NCI-H2196 treated with DMSO at 0.1 percent for 48 hours (cell line): ENCODE results near the gene SLC13A3.
"Not testable (repeated sequence)": the region's sequence is repeated elsewhere in the genome, so short reads cannot be mapped to it uniquely, and the experiment has no call there.

Source experiments
- DNase-seq: peaks from one replicate; lab custom pipeline; 2025; ENCODE audit not compliant: unreplicated experiment; lab: John Stamatoyannopoulos, UW

The SLC13A3 gene

DNA sequence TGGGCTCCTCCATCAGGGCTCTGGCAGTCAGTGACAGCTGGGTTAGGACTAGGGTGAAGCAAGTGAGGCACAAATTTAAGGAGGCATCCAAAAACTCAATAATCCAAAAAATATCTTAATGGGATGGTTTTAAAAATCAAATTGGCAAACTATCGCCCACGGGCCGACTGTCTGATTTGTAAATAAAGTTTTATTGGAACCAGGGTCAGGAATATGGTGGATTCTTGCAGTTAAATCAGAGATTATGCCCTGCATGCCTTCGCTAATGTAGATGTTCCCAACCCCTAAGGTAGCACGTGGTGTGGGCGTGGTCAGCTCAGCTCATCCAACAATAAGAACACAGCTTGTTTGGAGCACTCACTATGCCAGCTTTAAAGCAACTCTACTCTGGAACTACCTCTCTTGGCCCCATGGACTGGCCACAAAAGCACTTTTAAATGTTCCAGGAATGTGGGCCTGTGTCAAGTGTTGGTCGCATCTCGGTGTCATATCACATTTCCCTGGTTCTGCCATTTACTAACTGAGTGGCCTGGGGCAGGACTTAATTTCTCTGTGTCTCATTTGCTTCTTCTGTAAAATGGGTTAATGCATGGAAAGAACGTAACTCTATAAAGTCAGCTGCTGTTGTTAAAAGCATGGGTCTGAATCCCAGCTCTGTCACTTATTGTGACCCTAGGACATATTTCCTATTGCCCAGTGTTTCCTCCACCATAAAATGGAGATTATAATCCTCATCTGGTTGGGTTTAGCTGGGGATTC is 31.0 kb upstream of the SLC13A3 start:
- DNase-seq: no peak

DNA sequence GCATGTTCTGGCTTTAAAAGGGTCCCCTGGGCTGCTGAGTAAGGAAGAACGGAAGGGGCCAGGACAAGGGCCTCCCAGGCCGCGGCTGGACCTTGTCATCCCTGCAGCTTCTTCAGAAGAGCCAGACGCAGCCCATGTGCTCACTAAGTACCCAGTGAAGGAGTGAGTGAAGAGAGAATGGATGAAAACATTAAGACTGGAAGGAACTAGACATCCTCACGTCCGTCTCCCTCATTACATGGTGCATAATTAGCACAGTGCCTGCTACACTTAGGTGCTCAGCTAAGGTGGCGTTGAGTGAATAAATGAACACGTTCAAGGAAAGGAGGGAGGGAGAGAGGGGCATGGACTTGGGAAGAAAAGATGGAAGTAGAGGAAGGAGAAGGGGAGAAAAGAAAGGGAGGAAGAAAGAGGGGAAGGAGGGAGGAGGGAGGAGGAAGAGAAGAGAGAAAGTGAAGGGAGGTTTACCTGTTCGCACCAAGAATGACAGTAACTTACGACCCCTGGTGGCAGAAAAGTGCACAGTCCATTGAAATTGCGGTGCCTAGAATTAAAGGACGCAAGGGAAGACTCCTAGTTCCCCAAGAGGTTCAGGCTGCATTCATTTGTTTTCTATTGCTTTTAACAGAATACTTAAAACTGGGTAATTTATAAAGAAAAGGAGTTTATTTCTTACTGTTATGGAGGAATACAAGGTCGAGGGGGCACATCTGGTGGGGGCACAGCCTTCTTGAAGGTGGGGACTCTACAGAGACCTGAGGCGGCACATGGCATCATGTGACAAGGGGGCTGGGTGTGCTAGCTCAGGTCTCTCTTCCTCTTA is 30.0 kb upstream of the SLC13A3 start:
- DNase-seq: peak; percentile 51

DNA sequence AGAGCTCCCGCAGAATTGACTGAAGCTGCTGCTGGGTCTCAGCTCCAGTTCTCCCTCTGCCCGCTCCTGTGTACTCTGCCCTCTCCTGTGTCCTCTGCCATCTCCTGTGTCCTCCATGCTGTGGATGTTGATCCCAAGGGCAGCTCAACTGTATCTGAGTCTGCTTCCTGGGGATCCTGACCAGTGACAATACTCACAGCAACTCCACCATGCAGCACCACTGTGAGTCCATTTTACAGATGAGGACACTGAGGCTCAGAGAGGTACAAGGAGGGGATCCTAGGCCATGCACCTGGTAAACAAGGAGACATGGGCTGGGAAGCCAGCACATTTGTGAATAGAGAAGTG is 29.4 kb upstream of the SLC13A3 start:
- no peak for DNase-seq

DNA sequence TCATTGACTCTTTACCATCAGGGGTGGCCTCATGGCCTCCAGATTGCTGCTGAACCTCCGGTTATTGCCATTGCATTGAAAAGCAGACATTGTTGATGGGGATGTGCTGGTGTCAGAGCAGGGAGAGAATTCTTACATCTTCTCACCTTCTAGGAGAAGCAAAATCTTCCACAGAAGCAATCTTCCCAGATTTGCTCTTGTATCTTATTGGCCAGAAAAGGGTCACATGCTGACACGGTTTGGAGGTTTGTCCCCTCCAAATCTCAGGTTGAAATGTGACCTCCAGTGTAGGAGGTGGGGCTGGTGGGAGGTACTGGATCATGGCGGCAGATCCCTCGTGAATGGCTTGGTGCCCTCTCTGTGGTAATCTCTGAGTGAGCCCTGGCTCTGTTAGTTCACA is 27.3 kb upstream of the SLC13A3 start:
- no peak for DNase-seq

DNA sequence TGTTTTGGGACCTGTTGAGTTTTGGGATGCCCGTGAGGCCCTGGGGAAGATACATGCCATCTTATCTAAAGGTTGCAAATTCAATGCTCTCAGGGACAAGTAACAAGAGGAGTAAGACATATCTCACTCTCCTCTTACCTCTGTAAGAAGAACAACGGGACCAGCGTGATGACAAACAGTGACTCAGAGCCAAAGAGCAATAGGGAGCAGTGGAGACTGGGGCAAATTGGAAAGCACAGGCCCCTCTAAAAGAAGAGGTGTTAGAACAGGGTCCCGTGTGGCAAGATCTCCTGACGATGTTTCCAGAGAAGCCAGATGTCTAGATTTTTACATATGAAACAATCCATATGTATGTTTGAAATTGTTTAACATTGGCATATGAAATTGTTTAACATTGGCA is 26.3 kb upstream of the SLC13A3 start:
- DNase-seq: no peak

DNA sequence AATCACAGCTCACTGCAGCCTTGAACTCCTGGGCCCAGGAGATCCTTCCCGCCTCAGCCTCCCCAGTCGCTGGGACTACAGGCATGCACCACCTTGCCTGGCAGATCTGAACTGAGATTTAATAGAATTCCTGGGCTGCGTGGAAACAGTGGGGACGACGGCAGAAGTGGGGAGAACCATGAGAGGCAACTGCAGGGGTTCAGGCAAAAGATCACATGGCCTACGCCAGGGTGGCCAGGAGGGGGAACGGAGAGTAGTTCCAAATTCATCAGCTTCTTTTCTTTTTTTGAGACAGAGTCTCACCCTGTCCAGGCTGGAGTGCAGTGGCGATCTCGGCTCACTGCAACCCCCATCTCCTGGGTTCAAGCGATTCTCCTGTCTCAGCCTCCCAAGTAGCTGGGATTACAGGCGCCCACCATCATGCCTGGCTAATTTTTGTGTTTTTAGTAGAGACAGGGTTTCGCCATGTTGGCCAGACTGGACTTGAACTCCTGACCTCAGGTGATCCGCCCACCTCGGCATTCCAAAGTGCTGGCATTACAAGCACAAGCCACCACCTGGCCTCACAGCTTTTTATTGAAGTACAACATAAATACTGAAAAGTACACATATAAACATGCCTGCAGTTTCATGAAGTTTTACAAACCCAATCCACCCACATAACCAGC is 25.5 kb upstream of the SLC13A3 start:
- DNase-seq: not testable (repeated sequence)

DNA sequence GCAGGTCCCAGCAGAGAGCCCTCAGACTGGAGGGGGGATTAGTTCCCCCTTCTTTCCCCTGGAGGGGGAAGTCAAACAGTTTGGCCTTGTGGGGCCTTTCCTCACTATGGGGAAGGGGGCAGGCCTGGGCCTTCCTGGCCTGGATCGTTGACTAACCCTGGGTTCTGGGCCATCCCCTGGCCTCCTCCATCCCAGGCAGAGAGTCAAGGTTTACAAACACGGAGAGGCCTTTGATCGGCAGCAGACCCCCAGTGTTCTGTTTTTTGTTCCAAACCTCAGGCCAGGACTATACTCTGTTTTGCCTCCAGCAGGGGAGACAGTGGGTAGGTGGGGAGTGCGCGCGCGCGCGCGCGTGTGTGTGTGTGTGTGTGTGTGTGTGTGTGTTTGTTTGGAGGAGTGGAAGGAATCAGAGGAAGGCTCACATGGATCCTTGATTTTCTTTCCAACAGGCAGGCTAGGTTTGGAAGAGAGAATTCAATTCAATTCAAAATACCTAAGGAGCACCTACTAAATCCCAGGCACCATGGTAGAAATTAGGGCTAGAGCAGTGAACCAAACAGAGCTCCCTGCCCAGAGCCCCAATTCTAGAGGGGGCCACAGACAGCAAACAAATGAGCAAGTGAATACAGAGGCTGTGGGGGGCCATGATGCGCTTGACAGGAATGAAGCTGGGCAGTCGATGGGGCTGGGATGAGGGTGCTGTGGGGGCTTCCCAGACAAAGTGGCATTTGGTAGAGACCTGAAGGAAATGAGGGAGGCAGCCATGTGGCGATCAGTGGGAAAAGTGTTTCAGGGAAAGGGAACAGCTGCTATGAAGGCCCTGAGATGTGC is 23.2 kb upstream of the SLC13A3 start:
- no peak for DNase-seq

DNA sequence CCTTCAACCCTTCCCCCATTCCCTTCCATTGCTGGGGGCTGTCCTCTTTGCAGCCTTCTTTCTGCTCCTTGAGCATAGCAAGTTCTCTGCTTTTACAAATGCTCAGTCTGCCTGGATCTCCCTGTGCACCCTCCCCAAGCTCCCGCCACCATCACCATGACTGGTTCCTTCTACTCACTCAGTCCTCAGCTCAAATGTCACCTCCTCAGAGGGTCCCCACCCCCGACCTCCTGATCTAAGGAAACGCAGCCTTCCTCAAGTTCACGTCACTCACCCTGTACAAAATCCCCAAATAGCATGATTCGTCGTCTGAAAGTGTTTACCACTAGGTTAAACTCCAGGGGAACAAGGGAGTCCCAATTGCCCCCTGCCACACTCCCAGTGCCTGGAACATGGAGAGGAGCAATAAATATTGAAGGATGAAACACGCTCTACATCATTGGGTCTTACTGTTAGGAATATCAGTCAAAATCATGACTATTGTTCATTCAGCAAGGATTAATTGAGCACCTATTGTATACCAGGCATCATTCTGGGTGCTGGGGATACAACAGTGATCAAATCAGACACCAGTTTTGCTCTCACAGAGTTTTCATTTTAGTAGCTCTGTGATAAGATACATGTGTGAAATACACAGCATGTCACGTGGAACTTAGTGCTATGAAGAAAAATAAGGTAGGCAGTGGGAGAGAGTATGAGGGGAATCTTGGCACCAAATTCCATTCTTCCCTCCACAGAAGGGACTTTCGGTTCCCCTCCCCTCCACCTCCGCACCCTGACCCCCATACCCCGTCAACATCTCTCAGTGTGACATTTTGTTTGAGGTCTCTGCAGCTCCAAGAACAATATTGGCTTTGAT is 22.4 kb upstream of the SLC13A3 start:
- no peak for DNase-seq

DNA sequence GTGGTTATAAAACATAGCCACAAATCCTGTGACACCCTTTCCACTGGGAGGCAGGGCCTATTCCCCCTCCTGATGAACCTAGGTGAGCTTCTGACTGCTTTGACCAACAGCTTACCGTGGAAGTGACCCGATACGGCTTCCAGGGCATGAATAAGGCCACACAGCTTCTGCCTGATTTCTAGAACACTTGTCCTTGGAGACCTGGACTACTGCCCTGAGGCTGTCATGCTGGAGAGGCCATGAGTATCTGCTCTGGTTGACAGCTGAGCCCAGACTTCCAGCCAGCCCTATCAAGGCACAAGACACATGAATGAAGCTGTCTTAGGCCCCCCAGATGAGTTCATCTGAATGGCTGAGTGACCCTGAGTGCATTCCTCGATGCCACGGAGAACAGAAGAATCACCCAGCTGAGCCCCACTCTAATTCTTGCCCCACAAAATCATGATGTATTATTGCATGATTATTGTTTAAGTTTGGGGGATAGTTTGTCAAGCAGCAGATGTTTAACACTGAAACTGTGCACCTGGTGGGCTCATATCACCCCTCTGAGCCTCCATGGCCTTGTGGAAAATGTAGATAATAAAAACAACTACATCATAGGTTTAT is 21.4 kb upstream of the SLC13A3 start:
- DNase-seq: no peak

DNA sequence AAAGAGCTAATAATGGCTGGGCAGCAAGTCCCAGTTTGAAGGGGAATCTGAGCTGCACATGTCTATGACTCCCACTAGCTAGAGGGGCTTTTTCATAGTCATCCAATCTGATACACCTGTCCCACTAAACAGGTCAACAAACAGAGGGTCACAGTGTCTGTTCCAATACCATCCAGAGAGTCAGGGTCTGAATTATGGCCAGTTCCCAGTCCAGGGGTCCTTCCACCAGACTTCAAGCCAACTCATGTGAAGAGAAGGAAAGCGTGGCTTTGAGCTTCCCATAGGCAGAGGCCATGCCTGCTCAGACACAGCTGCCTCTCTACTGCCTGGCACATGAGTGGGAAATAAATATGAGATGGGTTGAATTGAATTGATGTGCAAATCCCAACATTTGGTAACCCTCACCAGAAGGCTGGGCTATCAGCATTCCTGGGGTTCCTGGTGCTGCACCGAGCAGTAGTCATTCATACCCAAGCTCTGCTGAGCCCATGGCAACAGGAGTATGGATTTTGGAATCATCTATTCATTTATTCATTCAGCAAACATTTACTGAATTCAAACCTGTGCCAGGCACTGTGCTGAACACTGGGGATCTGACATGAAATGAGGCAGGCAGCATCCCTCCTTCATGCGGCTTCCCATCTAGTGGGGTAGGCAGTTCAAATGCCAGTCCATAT is 20.7 kb upstream of the SLC13A3 start:
- DNase-seq: no peak

DNA sequence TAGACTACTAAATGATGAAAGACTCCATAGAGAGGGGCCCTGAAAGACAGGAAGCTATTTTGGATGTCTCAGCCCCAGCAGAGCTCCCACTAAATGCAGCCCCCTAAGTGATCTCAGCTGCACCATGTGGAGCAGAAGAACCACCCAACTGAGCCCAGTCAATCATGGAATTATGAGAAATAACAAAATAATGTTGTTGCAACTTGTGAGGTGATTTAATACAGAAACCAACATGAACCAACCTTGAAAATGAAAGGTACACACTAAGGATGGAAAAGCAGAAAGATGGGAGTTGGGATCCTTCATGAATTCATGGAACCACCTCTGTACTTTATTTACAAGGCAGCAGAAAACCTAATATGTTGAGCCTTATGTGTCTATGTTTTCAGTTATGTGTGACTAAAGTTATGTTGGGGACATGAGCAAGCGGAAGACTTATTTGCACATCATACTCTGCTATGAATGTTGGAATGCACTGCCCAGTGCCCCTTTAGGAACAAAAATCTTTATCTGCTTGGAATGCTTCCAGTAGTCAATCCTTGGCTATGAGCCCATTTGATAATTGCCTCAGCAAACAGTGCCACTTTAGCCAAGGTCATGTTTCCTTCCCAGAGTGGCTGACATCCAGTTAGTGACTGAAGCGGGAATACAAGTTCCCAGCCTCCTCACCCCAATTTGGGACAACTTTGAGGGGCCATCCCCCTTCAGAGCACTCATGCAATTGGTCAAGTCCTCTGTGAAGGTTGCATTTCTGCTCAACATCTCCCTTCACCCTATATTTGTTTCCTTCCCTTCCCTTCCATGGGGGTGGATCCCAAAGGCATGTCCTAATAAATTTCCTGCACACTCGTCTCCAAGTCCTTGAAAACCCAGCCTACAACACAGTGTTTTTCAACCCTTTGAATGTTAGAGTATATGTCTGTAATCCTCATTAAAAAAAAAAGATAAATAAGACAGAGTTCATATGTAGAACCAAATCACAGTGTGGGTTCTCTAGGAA is 19.6 kb upstream of the SLC13A3 start:
- DNase-seq: peak; percentile 45

DNA sequence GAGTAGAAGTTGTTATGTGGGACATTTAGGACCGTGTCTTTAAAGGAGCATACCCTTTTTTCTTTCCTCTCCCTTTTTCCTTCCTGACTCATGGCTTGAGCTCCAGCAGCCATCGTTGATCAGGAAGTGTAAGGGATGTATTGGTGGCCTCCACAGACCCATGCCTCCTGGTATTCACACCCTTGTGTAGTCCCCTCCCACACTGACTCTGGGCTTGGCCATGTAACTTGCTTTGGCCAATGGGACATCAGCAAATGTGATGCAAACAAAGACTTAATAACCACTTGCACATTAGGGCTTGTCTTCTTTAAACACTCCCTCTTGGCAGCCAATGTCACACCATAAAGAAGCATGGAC is 18.9 kb upstream of the SLC13A3 start:
- DNase-seq: no peak

DNA sequence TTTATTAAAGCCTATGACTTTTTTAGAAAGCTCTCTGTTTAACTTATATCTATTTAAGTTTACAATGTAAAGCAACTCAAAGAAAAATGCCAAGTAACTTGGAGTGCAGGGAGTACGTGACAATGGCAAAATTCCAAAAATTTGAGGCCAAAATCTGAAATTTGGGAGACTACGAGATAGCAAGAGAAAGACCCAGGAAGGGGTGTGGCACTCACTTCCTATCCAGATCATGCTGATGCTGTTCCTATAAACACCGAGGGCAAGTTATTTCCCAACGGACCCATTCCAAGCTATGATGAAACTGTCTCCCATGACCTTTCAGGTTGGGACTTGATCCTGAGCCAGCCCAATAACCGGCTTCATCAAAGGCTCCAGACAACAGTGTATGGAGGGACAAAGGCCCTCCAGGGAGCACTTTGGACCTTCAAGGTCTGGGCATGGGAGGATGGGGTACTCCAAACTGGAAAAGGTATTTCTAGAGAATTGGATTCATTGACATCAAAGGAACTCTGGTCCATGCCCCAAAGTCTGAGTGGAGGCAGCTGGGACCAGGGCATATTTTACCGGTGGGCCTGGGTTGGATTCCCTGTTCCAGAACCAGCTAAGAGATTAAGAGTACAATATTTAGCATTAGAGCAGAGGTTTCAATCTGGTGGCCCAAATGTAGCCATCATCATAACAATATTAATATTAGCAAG is 15.7 kb upstream of the SLC13A3 start:
- DNase-seq: no peak

DNA sequence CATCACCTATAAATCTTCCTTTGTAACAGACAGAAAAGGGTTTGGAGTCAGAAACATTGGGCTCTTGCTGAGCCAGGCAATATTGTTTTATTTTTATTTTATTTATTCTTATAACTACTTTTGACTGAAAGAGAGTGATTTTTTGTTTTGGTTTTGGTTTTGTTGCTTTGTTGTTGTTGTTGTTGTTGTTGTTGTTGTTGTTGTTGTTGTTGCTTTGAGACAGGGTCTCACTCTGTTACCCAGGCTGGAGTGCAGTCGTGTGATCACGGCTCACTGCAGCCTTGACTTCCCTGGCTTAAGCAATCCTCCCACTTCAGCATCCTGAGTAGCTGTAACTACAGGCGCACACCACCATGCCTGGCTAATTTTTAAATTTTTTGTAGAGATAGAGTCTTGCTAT is 15.0 kb upstream of the SLC13A3 start:
- DNase-seq: no peak

DNA sequence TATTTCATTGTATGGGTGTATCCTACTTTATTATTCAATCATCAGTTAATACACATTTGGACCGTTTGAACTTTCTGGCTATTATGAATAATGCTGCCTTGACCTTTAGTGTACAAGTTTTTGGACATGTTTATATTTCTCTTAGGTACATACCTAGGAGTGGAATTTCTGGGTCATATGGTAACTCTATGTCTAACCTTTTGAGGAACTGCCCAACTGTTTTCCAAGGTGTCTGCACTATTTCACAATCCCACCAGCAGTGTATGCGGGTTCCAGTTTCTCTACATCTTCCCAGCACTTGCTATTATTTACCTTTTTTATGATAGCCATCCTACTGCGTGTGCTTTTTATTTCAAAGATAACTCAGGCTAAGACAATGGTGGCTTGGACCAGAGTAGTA is 14.3 kb upstream of the SLC13A3 start:
- DNase-seq: no peak

DNA sequence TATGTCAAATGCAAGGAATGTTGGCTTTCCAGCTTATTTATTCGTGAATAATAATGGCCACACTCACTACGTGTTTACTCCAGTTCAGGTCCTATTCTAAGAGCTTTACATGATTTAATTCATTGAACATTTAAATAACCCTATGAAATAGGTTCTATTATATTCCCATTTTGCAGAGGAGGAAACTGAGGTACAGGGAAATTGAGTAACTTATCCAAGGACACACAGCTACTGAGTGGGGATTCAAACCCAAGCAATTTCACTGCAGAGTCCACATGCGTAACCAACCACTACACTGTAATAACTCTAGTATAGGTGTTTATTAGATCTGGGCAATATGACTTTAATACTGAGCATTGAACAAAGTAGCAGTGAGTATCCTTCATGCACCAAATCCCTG is 12.3 kb upstream of the SLC13A3 start:
- DNase-seq: no peak

DNA sequence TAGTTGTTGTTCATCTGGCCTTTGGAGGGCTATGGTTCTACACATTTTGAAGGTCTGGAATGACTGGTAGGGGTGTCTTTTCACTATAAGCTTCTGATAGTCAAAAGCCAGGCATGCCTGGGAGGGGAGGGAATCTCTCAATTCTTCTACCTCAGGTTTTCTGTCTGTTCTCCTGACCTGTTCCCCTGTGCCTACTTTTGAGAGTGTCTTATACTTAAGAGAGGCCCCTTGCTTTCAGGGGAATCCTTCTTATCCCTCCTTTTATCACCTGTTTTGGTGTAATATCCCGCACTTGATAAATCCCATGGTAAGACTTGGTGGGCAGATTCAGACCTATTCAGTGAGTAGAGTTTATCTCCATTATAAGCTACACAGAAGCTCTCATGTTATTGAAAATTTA is 10.4 kb upstream of the SLC13A3 start:
- no peak for DNase-seq

DNA sequence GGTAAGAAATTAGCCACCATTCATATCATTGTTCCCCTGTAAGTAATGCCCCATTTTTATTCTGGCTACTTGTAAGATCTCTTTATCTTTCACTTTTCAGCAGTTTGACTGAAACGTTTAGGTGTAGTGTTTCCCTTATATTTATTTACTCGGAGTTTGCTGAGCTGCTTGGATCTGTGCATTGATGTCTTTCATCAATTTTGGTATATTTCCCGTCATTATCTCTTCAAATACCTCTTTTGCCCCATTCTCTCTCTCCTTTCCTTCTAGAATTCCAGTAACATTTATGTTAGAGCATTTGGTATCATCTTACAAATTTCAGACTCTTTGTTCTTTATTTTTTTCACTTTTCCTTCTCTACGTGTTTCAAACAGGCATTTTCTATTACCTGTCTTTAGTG is 9.2 kb upstream of the SLC13A3 start:
- DNase-seq: no peak
